ENCODE measurements around the gene VAV3. TPM values are rescaled to one million over a fixed set of nuclear protein-coding genes. Genes with fewer than 3 reads are reported as not detected.

Gene VAV3
- polyA plus RNA-seq, 1 of the 3 experiments (the other 2 are of a cell fraction) = not detected

- Histone ChIP-seq H2AFZ (ENCODE audit: low read depth) (no peak overlapping the region), H3K4me1 (ENCODE audit: control insufficient read depth in 1 of 2, insufficient read depth in 2 of 2, low read depth in 1 of 2, low read length in 1 of 2) (no peaks in the 10 kb centered on the region; a peak in 1 of 4 replicates), H3F3A (replicated peaks; ENCODE audit: insufficient read depth) (no peaks in the 10 kb centered on the region), H3K36me3 (replicated peaks in 1 of 2; ENCODE audit: control insufficient read depth in 1 of 2, insufficient read depth in 2 of 2, low read length in 1 of 2) (no peaks in the 10 kb centered on the region), H3K79me2 (ENCODE audit: insufficient read depth) (no peaks in the 10 kb centered on the region), H3K27ac (ENCODE audit: low read depth in 2 of 2, low read length in 1 of 2) (no peak overlapping the region), H3K4me2 (no peak overlapping the region), H4K20me1 (ENCODE audit: insufficient read depth) (no peaks in the 10 kb centered on the region), H3K27me3 (ENCODE audit: insufficient read depth) (no peaks in the 10 kb centered on the region), H3K9me2 (0 out of 2 replicates have a peak, but pooled peaks cover 4% of the 10 kb centered on the region), H3K4me3 (ENCODE audit: low read depth in 2 of 2, low read length in 1 of 2) (no peak overlapping the region), H3K9me3 (no peaks in the 10 kb centered on the region), H3K9ac (no peak overlapping the region)
- CTCF ChIA-PET = no interaction called here
- POLR2A ChIA-PET = no interaction called here
- TF ChIP-seq RCOR1 (IDR thresholded peaks at IDR 0.05; ENCODE audit: low read length) = no peak
- TF ChIP-seq TAF1 (IDR thresholded peaks at IDR 0.05; ENCODE audit: borderline replicate concordance, low read depth, low read length) = no peak
- no peak for TF ChIP-seq FOSL2 (IDR thresholded peaks at IDR 0.05; ENCODE audit: borderline replicate concordance, low read depth)
- TF ChIP-seq, protein P1, sequence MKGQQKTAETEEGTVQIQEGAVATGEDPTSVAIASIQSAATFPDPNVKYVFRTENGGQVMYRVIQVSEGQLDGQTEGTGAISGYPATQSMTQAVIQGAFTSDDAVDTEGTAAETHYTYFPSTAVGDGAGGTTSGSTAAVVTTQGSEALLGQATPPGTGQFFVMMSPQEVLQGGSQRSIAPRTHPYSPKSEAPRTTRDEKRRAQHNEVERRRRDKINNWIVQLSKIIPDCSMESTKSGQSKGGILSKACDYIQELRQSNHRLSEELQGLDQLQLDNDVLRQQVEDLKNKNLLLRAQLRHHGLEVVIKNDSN (IDR thresholded peaks at IDR 0.05; ENCODE audit: borderline replicate concordance, low read depth) = no peak
- TF ChIP-seq FOXJ3 (CRISPR knock-in tag; IDR thresholded peaks at IDR 0.05) = no peak
- no peak for DNase-seq
- 66% methylated on average over 8 of the region's 8 CpGs for WGBS (ENCODE audit: low lambda C conversion rate)
Observed at GRCh38 chr1:107617921-107618320, 347.1 kb downstream of the VAV3 start.

DNA sequence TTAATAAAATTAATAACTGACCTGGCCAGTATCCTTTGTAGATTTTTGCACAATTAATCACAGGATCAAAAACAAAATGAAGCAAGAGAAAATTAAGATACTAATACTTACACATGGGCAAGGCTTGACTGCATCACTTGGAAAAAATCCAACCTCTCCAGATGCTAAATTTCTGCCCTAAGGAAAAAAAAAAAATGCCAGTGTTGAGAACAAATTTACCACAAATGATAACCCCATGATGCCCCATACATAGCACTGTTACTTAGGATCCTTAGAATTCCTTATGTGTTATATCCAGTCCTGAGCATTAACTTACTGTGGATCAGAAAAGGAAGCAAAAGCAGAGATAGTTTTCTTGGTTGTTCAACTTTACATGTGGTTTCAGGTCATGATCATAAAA, 347.5 kb downstream of the VAV3 start:
- POLR2A ChIA-PET = no interaction called here
- Histone ChIP-seq H3K9me3 (no peaks in the 10 kb centered on the region), H3K27ac (ENCODE audit: low read depth in 2 of 2, low read length in 1 of 2) (no peak overlapping the region), H3K36me3 (replicated peaks in 1 of 2; ENCODE audit: control insufficient read depth in 1 of 2, insufficient read depth in 2 of 2, low read length in 1 of 2) (no peaks in the 10 kb centered on the region), H3K27me3 (ENCODE audit: insufficient read depth) (no peaks in the 10 kb centered on the region), H2AFZ (ENCODE audit: low read depth) (no peak overlapping the region), H3K4me1 (ENCODE audit: control insufficient read depth in 1 of 2, insufficient read depth in 2 of 2, low read depth in 1 of 2, low read length in 1 of 2) (no peaks in the 10 kb centered on the region; a peak in 1 of 4 replicates), H3K9me2 (0 out of 2 replicates have a peak, but pooled peaks cover 4% of the 10 kb centered on the region), H3K4me2 (no peak overlapping the region), H3K9ac (no peak overlapping the region), H3K79me2 (ENCODE audit: insufficient read depth) (no peaks in the 10 kb centered on the region), H3K4me3 (ENCODE audit: low read depth in 2 of 2, low read length in 1 of 2) (no peak overlapping the region), H3F3A (replicated peaks; ENCODE audit: insufficient read depth) (no peaks in the 10 kb centered on the region), H4K20me1 (ENCODE audit: insufficient read depth) (no peaks in the 10 kb centered on the region)
- DNase-seq = no peak
- CTCF ChIA-PET = no interaction called here
- TF ChIP-seq, protein P2, sequence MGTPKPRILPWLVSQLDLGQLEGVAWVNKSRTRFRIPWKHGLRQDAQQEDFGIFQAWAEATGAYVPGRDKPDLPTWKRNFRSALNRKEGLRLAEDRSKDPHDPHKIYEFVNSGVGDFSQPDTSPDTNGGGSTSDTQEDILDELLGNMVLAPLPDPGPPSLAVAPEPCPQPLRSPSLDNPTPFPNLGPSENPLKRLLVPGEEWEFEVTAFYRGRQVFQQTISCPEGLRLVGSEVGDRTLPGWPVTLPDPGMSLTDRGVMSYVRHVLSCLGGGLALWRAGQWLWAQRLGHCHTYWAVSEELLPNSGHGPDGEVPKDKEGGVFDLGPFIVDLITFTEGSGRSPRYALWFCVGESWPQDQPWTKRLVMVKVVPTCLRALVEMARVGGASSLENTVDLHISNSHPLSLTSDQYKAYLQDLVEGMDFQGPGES (IDR thresholded peaks at IDR 0.05; ENCODE audit: low read depth, low read length) = no peak
- no peak for TF ChIP-seq TCF12 (IDR thresholded peaks at IDR 0.05)
- TF ChIP-seq NFIC (IDR thresholded peaks at IDR 0.05; ENCODE audit: borderline replicate concordance) = no peak
- TF ChIP-seq ZBTB33 (IDR thresholded peaks at IDR 0.05; ENCODE audit: borderline replicate concordance, low read depth) = no peak
- TF ChIP-seq ELF1 (IDR thresholded peaks at IDR 0.05) = no peak
- TF ChIP-seq USF2 (IDR thresholded peaks at IDR 0.05; ENCODE audit: borderline replicate concordance, low read depth, low read length) = no peak
- TF ChIP-seq, protein P3, sequence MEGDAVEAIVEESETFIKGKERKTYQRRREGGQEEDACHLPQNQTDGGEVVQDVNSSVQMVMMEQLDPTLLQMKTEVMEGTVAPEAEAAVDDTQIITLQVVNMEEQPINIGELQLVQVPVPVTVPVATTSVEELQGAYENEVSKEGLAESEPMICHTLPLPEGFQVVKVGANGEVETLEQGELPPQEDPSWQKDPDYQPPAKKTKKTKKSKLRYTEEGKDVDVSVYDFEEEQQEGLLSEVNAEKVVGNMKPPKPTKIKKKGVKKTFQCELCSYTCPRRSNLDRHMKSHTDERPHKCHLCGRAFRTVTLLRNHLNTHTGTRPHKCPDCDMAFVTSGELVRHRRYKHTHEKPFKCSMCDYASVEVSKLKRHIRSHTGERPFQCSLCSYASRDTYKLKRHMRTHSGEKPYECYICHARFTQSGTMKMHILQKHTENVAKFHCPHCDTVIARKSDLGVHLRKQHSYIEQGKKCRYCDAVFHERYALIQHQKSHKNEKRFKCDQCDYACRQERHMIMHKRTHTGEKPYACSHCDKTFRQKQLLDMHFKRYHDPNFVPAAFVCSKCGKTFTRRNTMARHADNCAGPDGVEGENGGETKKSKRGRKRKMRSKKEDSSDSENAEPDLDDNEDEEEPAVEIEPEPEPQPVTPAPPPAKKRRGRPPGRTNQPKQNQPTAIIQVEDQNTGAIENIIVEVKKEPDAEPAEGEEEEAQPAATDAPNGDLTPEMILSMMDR (IDR thresholded peaks at IDR 0.05) = no peak
- TF ChIP-seq SIN3A (IDR thresholded peaks at IDR 0.05; ENCODE audit: borderline replicate concordance, low read depth, low read length) = no peak
- TF ChIP-seq FOXJ3 (CRISPR knock-in tag; IDR thresholded peaks at IDR 0.05) = no peak
- TF ChIP-seq, protein P1 (IDR thresholded peaks at IDR 0.05; ENCODE audit: borderline replicate concordance, low read depth) = no peak
